Kidney epithelial cell (primary cell): ENCODE data around the gene THSD4. TPM values are rescaled to one million over a fixed set of nuclear protein-coding genes. Genes with fewer than 3 reads are reported as not detected.

Source experiments
- DNase-seq: peaks from one replicate; pipeline ENCODE4 v3.0.0-alpha.2; 2010; ENCODE audit warnings: low read depth
- H3K27me3 ChIP-seq: 2 replicates; pipeline ENCODE4 v1.6.0; 2011; ENCODE audit warnings: low read length; ENCODE audit not compliant: control insufficient read depth, insufficient read depth
- H3K36me3 ChIP-seq: 2 replicates; pipeline ENCODE4 v1.5.1; 2011; ENCODE audit warnings: low read length; ENCODE audit not compliant: control insufficient read depth, insufficient read depth
- H3K4me3 ChIP-seq: 2 replicates; pipeline ENCODE4 v1.5.1; 2011; ENCODE audit warnings: low read depth, mild to moderate bottlenecking, control low read depth, low read length
- total RNA-seq: library from RNA; depleted of rRNA; stranded (reverse); fragments of >200 nt; gene quantifications from 2 replicates; pipeline ENCODE4 v1.2.3, GENCODE V29; 2015
- TF ChIP-seq, protein P1 (sequence below): IDR thresholded peaks from 2 replicates; pipeline ENCODE4 v1.5.1; 2011; ENCODE audit warnings: mild to moderate bottlenecking, moderate library complexity, low read length, control low read depth, inconsistent platforms; ENCODE audit not compliant: insufficient read depth, poor library complexity, severe bottlenecking

THSD4 gene
- total RNA-seq, 1 donor from 2014 or later, result 17.7 TPM

DNA sequence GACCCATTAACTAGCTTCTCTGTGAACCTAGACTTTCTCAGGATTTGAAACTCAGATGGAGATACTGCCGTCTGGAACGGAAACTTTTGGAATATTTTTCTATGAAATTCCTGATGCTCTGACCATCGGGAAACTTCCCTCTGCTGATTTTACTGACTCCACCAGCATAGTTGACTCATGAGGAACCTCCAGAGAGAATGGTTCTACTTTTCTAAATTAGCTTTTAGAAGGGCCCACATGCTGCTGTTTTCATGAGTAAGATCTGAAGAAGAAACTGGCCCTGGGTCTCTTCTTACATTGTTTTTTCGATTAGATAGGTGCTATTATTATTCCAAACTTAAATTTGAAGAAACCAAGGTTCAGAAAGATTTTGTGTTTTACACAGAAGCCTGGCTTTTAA, 368.8 kb downstream of the THSD4 start:
- TF ChIP-seq, protein P1, sequence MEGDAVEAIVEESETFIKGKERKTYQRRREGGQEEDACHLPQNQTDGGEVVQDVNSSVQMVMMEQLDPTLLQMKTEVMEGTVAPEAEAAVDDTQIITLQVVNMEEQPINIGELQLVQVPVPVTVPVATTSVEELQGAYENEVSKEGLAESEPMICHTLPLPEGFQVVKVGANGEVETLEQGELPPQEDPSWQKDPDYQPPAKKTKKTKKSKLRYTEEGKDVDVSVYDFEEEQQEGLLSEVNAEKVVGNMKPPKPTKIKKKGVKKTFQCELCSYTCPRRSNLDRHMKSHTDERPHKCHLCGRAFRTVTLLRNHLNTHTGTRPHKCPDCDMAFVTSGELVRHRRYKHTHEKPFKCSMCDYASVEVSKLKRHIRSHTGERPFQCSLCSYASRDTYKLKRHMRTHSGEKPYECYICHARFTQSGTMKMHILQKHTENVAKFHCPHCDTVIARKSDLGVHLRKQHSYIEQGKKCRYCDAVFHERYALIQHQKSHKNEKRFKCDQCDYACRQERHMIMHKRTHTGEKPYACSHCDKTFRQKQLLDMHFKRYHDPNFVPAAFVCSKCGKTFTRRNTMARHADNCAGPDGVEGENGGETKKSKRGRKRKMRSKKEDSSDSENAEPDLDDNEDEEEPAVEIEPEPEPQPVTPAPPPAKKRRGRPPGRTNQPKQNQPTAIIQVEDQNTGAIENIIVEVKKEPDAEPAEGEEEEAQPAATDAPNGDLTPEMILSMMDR, result no peak
- H3K36me3 ChIP-seq, result no peaks in the 10 kb centered on the region
- DNase-seq, result no peak
- H3K27me3 ChIP-seq, result no peaks in the 10 kb centered on the region
- no peak overlapping the region for H3K4me3 ChIP-seq

DNA sequence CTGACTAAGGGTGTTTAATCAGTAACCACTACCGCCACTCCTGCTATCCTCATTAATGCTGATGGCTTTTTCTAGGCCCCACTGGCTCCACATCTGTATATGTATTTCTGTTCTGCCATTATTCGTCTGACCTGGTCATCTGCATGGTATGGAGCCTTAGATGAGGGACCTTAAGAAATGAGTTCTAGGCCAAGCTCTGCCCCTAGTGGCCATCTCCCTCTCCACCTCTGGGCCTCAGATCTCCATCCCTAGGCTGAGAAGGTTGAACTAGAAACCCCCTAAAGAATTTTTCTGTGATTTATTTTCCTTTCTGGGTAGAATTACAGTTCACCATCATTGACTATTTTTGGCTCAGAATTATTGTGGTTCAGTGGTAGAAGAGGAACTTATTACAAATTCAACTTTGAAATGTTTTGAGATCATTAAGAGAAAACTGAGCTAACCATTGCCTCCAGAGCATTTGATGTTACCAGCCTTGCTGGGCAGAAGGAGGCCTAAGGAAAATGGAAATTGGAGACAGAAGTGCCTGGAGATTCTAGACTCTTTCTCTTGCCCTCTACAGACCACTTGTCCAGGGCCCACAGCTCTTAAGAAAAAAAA, 369.9 kb downstream of the THSD4 start:
- no peak for DNase-seq
- H3K27me3 ChIP-seq, result no peaks in the 10 kb centered on the region
- H3K4me3 ChIP-seq, result no peak overlapping the region
- TF ChIP-seq, protein P1, result peak; percentile 48
- no peaks in the 10 kb centered on the region for H3K36me3 ChIP-seq

DNA sequence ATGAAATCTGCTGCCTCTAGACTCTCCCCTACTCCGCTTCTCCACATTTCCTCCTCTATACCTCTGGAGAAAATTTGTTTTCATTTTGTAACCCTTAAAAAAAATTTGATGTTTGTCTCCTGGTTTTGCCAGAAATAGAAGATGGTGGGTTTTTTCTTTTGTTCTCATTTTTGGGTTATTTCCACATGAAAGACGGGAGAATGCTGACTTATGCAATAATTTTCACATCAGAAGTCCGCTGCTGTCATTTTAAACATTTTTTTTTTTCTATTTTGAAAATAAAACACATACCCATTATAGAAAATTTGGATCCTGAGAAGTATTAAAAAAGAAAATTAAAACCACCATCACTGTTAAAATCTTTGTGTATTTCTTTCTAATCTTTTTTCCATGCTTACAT, 374.3 kb downstream of the THSD4 start:
- TF ChIP-seq, protein P1, result no peak
- no peak for DNase-seq
- H3K36me3 ChIP-seq, result no peaks in the 10 kb centered on the region
- no peak overlapping the region for H3K4me3 ChIP-seq
- H3K27me3 ChIP-seq, result no peaks in the 10 kb centered on the region

DNA sequence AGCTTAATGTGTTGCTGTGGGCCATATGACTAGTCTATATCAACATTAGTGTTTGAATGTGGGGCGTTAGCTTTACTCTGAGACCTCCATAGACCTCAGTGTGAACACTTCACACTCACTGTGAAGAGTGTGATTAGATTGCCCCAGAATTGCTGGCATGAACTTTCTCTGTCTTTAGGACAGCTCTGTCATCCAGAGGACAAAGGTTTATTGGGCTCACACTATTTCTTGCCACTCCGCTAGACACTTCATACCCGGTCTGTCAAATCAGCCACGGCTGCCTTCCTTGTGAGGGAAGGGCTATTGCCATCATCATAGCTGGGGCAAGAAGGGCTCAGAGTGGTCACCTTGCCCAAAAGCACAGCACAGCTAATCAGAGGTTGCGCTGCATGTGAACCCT, 378.3 kb downstream of the THSD4 start:
- DNase-seq, result no peak
- Histone ChIP-seq H3K27me3 (no peaks in the 10 kb centered on the region), H3K4me3 (no peak overlapping the region), H3K36me3 (no peaks in the 10 kb centered on the region)
- TF ChIP-seq, protein P1, result no peak

DNA sequence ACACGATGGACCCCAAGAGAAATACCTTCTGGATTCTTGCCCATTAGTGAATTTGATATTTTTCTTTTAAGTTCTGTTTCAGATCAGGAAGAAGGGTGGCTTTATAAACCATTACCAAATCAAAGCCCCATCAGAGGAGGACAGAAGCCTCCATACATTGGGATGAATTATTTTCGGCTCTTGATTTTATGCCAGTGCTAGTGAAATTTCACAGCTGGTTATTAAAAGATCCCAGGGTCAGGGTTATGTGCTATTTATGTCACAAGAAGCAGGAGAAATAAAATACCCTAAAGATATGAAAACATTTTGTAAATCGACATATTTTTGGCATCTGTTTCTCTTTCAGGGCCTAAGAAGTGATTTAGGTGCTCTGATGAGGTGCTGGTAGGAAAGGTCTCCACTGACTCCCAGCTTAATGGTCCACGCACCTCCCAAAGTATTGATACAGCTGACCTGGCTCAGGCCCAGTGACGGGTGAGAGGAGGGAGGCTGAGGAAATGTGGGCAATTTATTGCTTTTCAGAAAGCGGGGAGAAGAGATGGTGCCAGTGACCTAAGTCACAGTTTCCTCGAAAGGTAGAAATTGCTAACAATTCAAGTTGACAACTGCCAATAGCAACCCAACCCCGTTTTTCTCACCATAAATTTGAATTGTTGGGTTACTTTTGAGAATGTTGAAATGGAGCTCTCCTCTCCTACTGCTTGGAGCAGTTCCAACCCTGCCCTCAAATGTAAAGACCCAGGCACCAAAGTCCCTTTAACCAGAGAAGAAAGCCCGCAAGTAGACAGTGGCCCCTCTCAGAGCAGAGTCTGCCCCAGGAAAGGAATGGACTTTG, 379.5 kb downstream of the THSD4 start:
- Histone ChIP-seq H3K4me3 (no peak overlapping the region), H3K36me3 (no peaks in the 10 kb centered on the region), H3K27me3 (no peaks in the 10 kb centered on the region)
- TF ChIP-seq, protein P1, result no peak
- DNase-seq, result no peak
